Measurements from ENCODE around the gene GSTP1. TPM values are rescaled to one million over a fixed set of nuclear protein-coding genes. Genes with fewer than 3 reads are reported as not detected.

GSTP1 gene
- total RNA-seq, 1 experiment from 2014 or later = 838 TPM

DNA sequence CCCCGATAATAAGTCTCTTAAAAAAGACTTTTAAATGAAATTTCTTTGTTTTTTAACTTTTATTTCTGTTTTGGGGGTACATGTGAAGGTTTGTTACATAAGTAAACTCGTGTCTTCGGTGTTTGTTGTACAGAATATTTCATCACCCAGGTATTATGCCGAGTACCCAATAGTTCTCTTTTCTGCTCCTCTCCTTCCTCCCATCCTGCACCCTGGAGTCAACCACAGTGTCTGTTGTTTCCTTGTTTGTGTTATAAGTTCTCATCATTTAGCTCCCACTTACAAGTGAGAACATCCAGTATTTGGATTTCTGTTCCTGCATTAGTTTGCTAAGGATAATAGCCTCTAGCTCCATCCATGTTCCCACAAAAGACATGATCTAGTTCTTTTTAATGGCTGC lies 1.6 kb upstream of the GSTP1 start:
- intact Hi-C loops (cut with micrococcal nuclease; ENCODE audit: unreplicated experiment) = loop anchor here (2.0 kb wide), 1 partner anchor 75 kb away; no protein-coding TSS in a partner anchor
- CTCF ChIA-PET = interaction anchor here (0.9 to 3.1 kb wide), 4 partner anchors 9 to 99 kb away, joined by 3 to 13 read pairs (median 7); partner anchors contain the start of genes AIP and NUDT8
- Mint-ChIP-seq H3K27me3 (ENCODE audit: unreplicated experiment) (no peaks in the 10 kb centered on the region), H3K9me3 (ENCODE audit: low read depth, unreplicated experiment) (no peaks in the 10 kb centered on the region), H3K36me3 (ENCODE audit: insufficient read depth, unreplicated experiment) (peaks cover 66% of the 10 kb centered on the region), H3K4me1 (ENCODE audit: low read depth, unreplicated experiment) (peaks cover 67% of the 10 kb centered on the region), H3K27ac (ENCODE audit: unreplicated experiment) (peak overlapping the region; percentile 74), H3K4me3 (ENCODE audit: low read depth, unreplicated experiment) (peak overlapping the region; percentile 77)
- DNase-seq = no peak
- TF ChIP-seq, protein P1, sequence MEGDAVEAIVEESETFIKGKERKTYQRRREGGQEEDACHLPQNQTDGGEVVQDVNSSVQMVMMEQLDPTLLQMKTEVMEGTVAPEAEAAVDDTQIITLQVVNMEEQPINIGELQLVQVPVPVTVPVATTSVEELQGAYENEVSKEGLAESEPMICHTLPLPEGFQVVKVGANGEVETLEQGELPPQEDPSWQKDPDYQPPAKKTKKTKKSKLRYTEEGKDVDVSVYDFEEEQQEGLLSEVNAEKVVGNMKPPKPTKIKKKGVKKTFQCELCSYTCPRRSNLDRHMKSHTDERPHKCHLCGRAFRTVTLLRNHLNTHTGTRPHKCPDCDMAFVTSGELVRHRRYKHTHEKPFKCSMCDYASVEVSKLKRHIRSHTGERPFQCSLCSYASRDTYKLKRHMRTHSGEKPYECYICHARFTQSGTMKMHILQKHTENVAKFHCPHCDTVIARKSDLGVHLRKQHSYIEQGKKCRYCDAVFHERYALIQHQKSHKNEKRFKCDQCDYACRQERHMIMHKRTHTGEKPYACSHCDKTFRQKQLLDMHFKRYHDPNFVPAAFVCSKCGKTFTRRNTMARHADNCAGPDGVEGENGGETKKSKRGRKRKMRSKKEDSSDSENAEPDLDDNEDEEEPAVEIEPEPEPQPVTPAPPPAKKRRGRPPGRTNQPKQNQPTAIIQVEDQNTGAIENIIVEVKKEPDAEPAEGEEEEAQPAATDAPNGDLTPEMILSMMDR (IDR thresholded peaks at IDR 0.05; ENCODE audit: unreplicated experiment) = no peak
- no TSS peak for BruUV-seq (replicated peaks)

DNA sequence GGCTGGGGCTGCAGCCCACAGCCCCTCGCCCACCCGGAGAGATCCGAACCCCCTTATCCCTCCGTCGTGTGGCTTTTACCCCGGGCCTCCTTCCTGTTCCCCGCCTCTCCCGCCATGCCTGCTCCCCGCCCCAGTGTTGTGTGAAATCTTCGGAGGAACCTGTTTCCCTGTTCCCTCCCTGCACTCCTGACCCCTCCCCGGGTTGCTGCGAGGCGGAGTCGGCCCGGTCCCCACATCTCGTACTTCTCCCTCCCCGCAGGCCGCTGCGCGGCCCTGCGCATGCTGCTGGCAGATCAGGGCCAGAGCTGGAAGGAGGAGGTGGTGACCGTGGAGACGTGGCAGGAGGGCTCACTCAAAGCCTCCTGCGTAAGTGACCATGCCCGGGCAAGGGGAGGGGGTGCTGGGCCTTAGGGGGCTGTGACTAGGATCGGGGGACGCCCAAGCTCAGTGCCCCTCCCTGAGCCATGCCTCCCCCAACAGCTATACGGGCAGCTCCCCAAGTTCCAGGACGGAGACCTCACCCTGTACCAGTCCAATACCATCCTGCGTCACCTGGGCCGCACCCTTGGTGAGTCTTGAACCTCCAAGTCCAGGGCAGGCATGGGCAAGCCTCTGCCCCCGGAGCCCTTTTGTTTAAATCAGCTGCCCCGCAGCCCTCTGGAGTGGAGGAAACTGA lies 731 bp downstream of the GSTP1 start:
- TSS peak; percentile 58 for BruUV-seq (replicated peaks)
- TF ChIP-seq, protein P1 (IDR thresholded peaks at IDR 0.05; ENCODE audit: unreplicated experiment) = no peak
- H3K4me3 Mint-ChIP-seq (ENCODE audit: low read depth, unreplicated experiment) = peak overlapping the region; percentile 77
- intact Hi-C loops (cut with micrococcal nuclease; ENCODE audit: unreplicated experiment) = no loop called here
- peaks cover 55% of the 10 kb centered on the region for H3K4me1 Mint-ChIP-seq (ENCODE audit: low read depth, unreplicated experiment)
- peak; percentile 68 for DNase-seq
- peak overlapping the region; percentile 60 for H3K27ac Mint-ChIP-seq (ENCODE audit: unreplicated experiment)
- CTCF ChIA-PET = interaction anchor here (1.1 to 3.1 kb wide), 3 partner anchors 12 to 45 kb away, joined by 4 to 13 read pairs (median 9); partner anchors contain the start of gene NUDT8
- H3K9me3 Mint-ChIP-seq (ENCODE audit: low read depth, unreplicated experiment) = no peaks in the 10 kb centered on the region
- peaks cover 76% of the 10 kb centered on the region for H3K36me3 Mint-ChIP-seq (ENCODE audit: insufficient read depth, unreplicated experiment)
- no peaks in the 10 kb centered on the region for H3K27me3 Mint-ChIP-seq (ENCODE audit: unreplicated experiment)

DNA sequence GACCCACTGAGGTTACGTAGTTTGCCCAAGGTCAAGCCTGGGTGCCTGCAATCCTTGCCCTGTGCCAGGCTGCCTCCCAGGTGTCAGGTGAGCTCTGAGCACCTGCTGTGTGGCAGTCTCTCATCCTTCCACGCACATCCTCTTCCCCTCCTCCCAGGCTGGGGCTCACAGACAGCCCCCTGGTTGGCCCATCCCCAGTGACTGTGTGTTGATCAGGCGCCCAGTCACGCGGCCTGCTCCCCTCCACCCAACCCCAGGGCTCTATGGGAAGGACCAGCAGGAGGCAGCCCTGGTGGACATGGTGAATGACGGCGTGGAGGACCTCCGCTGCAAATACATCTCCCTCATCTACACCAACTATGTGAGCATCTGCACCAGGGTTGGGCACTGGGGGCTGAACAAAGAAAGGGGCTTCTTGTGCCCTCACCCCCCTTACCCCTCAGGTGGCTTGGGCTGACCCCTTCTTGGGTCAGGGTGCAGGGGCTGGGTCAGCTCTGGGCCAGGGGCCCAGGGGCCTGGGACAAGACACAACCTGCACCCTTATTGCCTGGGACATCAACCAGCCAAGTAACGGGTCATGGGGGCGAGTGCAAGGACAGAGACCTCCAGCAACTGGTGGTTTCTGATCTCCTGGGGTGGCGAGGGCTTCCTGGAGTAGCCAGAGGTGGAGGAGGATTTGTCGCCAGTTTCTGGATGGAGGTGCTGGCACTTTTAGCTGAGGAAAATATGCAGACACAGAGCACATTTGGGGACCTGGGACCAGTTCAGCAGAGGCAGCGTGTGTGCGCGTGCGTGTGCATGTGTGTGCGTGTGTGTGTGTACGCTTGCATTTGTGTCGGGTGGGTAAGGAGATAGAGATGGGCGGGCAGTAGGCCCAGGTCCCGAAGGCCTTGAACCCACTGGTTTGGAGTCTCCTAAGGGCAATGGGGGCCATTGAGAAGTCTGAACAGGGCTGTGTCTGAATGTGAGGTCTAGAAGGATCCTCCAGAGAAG lies 1.6 kb downstream of the GSTP1 start:
- peaks cover 68% of the 10 kb centered on the region for H3K36me3 Mint-ChIP-seq (ENCODE audit: insufficient read depth, unreplicated experiment)
- no peaks in the 10 kb centered on the region for H3K9me3 Mint-ChIP-seq (ENCODE audit: low read depth, unreplicated experiment)
- BruUV-seq (replicated peaks) = no TSS peak
- TF ChIP-seq, protein P1 (IDR thresholded peaks at IDR 0.05; ENCODE audit: unreplicated experiment) = no peak
- no peaks in the 10 kb centered on the region for H3K27me3 Mint-ChIP-seq (ENCODE audit: unreplicated experiment)
- peak overlapping the region; percentile 77 for H3K4me3 Mint-ChIP-seq (ENCODE audit: low read depth, unreplicated experiment)
- intact Hi-C loops (cut with micrococcal nuclease; ENCODE audit: unreplicated experiment) = no loop called here
- CTCF ChIA-PET = interaction anchor here (3.1 kb wide), 1 partner anchor 44 kb away, joined by 13 read pairs; the partner anchor contains the start of gene NUDT8
- DNase-seq = no peak
- H3K27ac Mint-ChIP-seq (ENCODE audit: unreplicated experiment) = peak overlapping the region; percentile 60
- peaks cover 47% of the 10 kb centered on the region for H3K4me1 Mint-ChIP-seq (ENCODE audit: low read depth, unreplicated experiment)

DNA sequence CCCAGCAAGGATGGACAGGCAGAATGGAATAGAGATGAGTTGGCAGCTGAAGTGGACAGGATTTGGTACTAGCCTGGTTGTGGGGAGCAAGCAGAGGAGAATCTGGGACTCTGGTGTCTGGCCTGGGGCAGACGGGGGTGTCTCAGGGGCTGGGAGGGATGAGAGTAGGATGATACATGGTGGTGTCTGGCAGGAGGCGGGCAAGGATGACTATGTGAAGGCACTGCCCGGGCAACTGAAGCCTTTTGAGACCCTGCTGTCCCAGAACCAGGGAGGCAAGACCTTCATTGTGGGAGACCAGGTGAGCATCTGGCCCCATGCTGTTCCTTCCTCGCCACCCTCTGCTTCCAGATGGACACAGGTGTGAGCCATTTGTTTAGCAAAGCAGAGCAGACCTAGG lies 2.3 kb downstream of the GSTP1 start:
- Mint-ChIP-seq H3K4me3 (ENCODE audit: low read depth, unreplicated experiment) (peak overlapping the region; percentile 77), H3K9me3 (ENCODE audit: low read depth, unreplicated experiment) (no peaks in the 10 kb centered on the region), H3K27ac (ENCODE audit: unreplicated experiment) (no peak overlapping the region), H3K27me3 (ENCODE audit: unreplicated experiment) (no peaks in the 10 kb centered on the region), H3K4me1 (ENCODE audit: low read depth, unreplicated experiment) (peaks cover 40% of the 10 kb centered on the region), H3K36me3 (ENCODE audit: insufficient read depth, unreplicated experiment) (peaks cover 71% of the 10 kb centered on the region)
- TF ChIP-seq, protein P1 (IDR thresholded peaks at IDR 0.05; ENCODE audit: unreplicated experiment) = no peak
- DNase-seq = no peak
- CTCF ChIA-PET = no interaction called here
- TSS peak; percentile 15 for BruUV-seq (replicated peaks)
- intact Hi-C loops (cut with micrococcal nuclease; ENCODE audit: unreplicated experiment) = no loop called here
